GM08714 (cell line): Measurements from ENCODE around the gene RASGRF1.

Source experiments
- H3K4me3 ChIP-seq: fragments of 200-500 bp; sonication (Bioruptor generic); 2 replicates; pipeline ENCODE4 v1.5.1; 2014; ENCODE audit warnings: mild to moderate bottlenecking, low read length, inconsistent platforms
- ZNF274 ChIP-seq: IDR thresholded peaks from 2 replicates; pipeline ENCODE4 v1.6.1; 2012; ENCODE audit warnings: mild to moderate bottlenecking, low read depth, low read length

Gene RASGRF1

GRCh38 chr15:78991476-78991875, 99.1 kb downstream of the RASGRF1 start:
- no peak for TF ChIP-seq ZNF274
- H3K4me3 ChIP-seq = no peak overlapping the region

- H3K4me3 ChIP-seq = no peak overlapping the region
- no peak for TF ChIP-seq ZNF274
These were observed 100.3 kb downstream of the RASGRF1 start for GRCh38 chr15:78990278-78990677.

GRCh38 chr15:78989701-78990240, 100.8 kb downstream of the RASGRF1 start:
- TF ChIP-seq ZNF274 = no peak
- no peak overlapping the region for H3K4me3 ChIP-seq

- H3K4me3 ChIP-seq = no peak overlapping the region
- TF ChIP-seq ZNF274 = no peak
These were observed 102.1 kb downstream of the RASGRF1 start for GRCh38 chr15:78988361-78988911.

GRCh38 chr15:78987556-78988360, 102.8 kb downstream of the RASGRF1 start:
- TF ChIP-seq ZNF274 = no peak

GRCh38 chr15:78985859-78986475, 104.6 kb downstream of the RASGRF1 start:
- H3K4me3 ChIP-seq = no peak overlapping the region
- no peak for TF ChIP-seq ZNF274

More at GRCh38 chr15:78987556-78988360, 102.8 kb downstream of the RASGRF1 start:
- no peak overlapping the region for H3K4me3 ChIP-seq

GRCh38 chr15:78984041-78984440, 106.5 kb downstream of the RASGRF1 start:
- no peak overlapping the region for H3K4me3 ChIP-seq
- TF ChIP-seq ZNF274 = no peak

- TF ChIP-seq ZNF274 = no peak
- no peak overlapping the region for H3K4me3 ChIP-seq
These were observed 107.2 kb downstream of the RASGRF1 start for GRCh38 chr15:78983146-78983918.

- H3K4me3 ChIP-seq = no peak overlapping the region
- no peak for TF ChIP-seq ZNF274
These were observed 107.8 kb downstream of the RASGRF1 start for GRCh38 chr15:78982736-78983135.

GRCh38 chr15:78981532-78982313, 108.9 kb downstream of the RASGRF1 start:
- no peak overlapping the region for H3K4me3 ChIP-seq
- TF ChIP-seq ZNF274 = no peak

GRCh38 chr15:78979456-78980320, 110.9 kb downstream of the RASGRF1 start:
- no peak for TF ChIP-seq ZNF274
- peak overlapping the region; percentile 5; the same call in 1 of the 2 replicates for H3K4me3 ChIP-seq

GRCh38 chr15:78978601-78979179, 111.9 kb downstream of the RASGRF1 start:
- no peak overlapping the region; the same call in 1 of the 2 replicates for H3K4me3 ChIP-seq
- TF ChIP-seq ZNF274 = no peak
